Chondrocyte (in vitro differentiated cells): ENCODE data around the gene PRICKLE2. TPM values are rescaled to one million over a fixed set of nuclear protein-coding genes. Genes with fewer than 3 reads are reported as not detected.
A peak's percentile ranks its signal among the peaks of the same experiment; 100 is the strongest.

ENCODE experiments used
- DNase-seq: peaks from one replicate; pipeline ENCODE4 v3.0.0; 2021; ENCODE audit warnings: mixed read lengths, low spot score
- H3K27ac Mint-ChIP-seq: one replicate; pipeline ENCODE4 v1.8.0; 2021; ENCODE audit warnings: mild to moderate bottlenecking, moderate library complexity, mixed read lengths; ENCODE audit not compliant: unreplicated experiment
- H3K27me3 Mint-ChIP-seq: 2 replicates; pipeline ENCODE4 v1.8.0; 2021; ENCODE audit warnings: low read depth, mixed read lengths
- H3K36me3 Mint-ChIP-seq: 2 replicates; pipeline ENCODE4 v1.8.0; 2021; ENCODE audit warnings: low read depth, mixed read lengths
- H3K4me1 Mint-ChIP-seq: 2 replicates; pipeline ENCODE4 v1.8.0; 2021; ENCODE audit warnings: low read depth, mild to moderate bottlenecking, mixed read lengths
- H3K4me3 Mint-ChIP-seq: one replicate; pipeline ENCODE4 v1.8.0; 2021; ENCODE audit warnings: mild to moderate bottlenecking, moderate library complexity, mixed read lengths; ENCODE audit not compliant: unreplicated experiment
- H3K9me3 Mint-ChIP-seq: 2 replicates; pipeline ENCODE4 v1.8.0; 2021; ENCODE audit warnings: low read depth, mixed read lengths
- total RNA-seq: library from RNA; stranded (reverse); gene quantifications from 3 replicates; pipeline ENCODE4 v1.2.1, GENCODE V29; 2021
- TF ChIP-seq, protein P1 (sequence below): fragments of 200-600 bp; sonication (generic); IDR thresholded peaks from 2 replicates; pipeline ENCODE4 v1.5.0; 2021; ENCODE audit warnings: antibody characterized with exemption, mild to moderate bottlenecking, moderate library complexity

PRICKLE2 gene
- total RNA-seq, 1 donor from 2014 or later = 48.2 TPM

DNA sequence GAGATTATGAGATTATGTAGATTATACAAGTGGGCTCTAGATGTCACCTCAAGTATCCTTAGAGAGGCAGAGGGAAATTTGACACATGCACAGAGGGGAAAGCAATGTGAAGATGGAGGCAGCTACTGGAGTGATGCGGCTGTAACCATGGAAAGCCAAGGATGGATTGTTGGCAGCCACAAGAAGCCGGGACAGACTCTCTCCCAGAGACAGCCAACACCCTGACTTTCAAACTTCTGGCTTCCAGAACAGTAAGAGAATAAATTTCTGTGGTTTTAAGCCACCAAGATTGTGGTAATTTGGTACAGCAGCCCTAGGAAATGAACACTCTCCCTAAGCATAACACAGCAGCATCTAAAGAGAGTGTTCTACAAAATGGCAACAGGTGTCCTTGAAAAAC is 34.4 kb upstream of the PRICKLE2 start:
- TF ChIP-seq, protein P1, sequence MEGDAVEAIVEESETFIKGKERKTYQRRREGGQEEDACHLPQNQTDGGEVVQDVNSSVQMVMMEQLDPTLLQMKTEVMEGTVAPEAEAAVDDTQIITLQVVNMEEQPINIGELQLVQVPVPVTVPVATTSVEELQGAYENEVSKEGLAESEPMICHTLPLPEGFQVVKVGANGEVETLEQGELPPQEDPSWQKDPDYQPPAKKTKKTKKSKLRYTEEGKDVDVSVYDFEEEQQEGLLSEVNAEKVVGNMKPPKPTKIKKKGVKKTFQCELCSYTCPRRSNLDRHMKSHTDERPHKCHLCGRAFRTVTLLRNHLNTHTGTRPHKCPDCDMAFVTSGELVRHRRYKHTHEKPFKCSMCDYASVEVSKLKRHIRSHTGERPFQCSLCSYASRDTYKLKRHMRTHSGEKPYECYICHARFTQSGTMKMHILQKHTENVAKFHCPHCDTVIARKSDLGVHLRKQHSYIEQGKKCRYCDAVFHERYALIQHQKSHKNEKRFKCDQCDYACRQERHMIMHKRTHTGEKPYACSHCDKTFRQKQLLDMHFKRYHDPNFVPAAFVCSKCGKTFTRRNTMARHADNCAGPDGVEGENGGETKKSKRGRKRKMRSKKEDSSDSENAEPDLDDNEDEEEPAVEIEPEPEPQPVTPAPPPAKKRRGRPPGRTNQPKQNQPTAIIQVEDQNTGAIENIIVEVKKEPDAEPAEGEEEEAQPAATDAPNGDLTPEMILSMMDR = no peak
- Mint-ChIP-seq H3K9me3 (no peaks in the 10 kb centered on the region), H3K4me3 (no peak overlapping the region), H3K27ac (peak overlapping the region; percentile 58), H3K27me3 (no peaks in the 10 kb centered on the region), H3K4me1 (peaks cover 78% of the 10 kb centered on the region), H3K36me3 (peaks cover 9% of the 10 kb centered on the region)
- DNase-seq = no peak

DNA sequence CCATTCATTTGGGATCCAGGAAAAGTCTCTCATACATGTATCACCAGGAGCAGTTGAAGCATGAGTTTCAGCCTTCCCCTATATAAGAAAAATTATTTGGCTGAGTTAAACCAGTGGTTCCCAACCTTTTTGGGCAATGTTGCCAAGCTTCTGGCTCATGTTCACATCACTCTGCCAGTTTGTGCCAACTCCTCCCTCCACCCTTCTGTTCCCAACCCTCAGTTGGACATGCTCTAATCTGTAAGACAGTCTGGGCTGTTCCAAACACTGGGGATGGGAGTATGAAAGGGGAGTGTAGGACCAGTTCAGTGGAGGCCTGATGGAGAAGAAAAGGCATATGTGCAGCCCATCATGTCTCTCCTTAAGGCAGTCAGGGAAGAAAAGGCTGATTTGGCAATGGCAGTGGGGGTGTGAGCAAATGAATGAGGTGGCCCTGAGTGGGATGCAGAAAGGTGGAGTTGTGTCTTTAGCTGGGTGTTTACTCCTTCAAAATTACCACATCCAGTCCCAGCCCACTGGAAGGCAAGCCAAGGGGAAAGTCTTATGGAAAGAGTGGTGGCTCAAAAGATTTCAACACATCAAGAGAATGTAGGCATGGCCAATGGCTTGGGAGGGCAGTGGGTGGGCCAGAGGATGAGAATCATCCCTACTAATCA is 32.0 kb upstream of the PRICKLE2 start:
- H3K4me3 Mint-ChIP-seq = no peak overlapping the region
- no peaks in the 10 kb centered on the region for H3K27me3 Mint-ChIP-seq
- no peak for DNase-seq
- H3K9me3 Mint-ChIP-seq = no peaks in the 10 kb centered on the region
- H3K4me1 Mint-ChIP-seq = peaks cover 71% of the 10 kb centered on the region
- peaks cover 10% of the 10 kb centered on the region for H3K36me3 Mint-ChIP-seq
- H3K27ac Mint-ChIP-seq = no peak overlapping the region
- TF ChIP-seq, protein P1 = no peak

DNA sequence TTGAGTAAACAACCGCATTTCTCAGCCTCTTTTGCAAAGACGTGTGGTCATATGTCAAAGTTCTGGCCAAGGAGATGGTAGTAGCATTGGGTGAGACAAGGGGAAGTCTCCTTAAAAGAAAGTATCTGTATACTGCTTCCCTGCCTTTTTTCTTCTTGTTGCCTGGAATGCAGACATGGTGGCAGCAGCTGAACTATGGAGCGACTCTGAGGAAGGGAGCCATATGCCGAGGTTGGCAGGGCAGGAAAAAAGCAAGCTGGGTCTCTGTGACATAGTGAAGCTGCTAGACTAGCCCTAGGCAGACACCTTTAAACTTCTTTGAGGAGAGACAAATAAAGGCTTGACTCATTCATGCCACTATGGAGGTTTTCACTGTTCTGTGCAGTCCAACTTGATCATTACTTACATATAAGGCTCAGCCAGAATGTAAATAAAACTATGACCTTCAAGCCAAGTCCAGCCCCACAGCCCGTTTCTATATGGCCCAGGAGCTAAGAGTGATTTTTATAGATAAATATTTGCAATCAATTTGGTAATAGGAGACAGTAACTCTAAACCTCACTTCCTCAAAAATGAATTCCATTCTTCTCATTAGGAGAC is 30.6 kb upstream of the PRICKLE2 start:
- Mint-ChIP-seq H3K27ac (peak overlapping the region; percentile 4), H3K9me3 (no peaks in the 10 kb centered on the region), H3K4me1 (peaks cover 57% of the 10 kb centered on the region), H3K27me3 (no peaks in the 10 kb centered on the region), H3K4me3 (no peak overlapping the region), H3K36me3 (peaks cover 5% of the 10 kb centered on the region)
- DNase-seq = no peak
- TF ChIP-seq, protein P1 = no peak

DNA sequence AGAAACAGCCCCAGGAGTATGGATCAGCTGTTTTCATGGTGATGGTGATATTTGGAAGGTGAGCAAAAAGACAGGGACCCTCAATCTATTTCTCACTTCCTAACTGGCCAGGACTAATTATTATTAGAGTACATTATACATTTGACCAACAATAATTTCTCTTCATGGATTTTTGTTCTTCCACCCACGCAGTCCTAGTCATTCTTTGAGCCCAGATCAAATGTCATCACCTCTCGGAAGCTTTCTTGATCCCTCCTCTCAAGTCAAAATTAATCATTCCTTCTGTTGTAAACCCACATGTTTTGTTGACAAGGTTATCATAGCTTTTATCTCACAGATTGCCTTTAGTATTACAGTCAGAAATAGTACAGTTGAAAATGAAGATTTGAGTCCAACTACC is 29.2 kb upstream of the PRICKLE2 start:
- TF ChIP-seq, protein P1 = no peak
- DNase-seq = no peak
- no peaks in the 10 kb centered on the region for H3K27me3 Mint-ChIP-seq
- H3K27ac Mint-ChIP-seq = no peak overlapping the region
- H3K36me3 Mint-ChIP-seq = peaks cover 5% of the 10 kb centered on the region
- no peak overlapping the region for H3K4me3 Mint-ChIP-seq
- peaks cover 47% of the 10 kb centered on the region for H3K4me1 Mint-ChIP-seq
- H3K9me3 Mint-ChIP-seq = no peaks in the 10 kb centered on the region

DNA sequence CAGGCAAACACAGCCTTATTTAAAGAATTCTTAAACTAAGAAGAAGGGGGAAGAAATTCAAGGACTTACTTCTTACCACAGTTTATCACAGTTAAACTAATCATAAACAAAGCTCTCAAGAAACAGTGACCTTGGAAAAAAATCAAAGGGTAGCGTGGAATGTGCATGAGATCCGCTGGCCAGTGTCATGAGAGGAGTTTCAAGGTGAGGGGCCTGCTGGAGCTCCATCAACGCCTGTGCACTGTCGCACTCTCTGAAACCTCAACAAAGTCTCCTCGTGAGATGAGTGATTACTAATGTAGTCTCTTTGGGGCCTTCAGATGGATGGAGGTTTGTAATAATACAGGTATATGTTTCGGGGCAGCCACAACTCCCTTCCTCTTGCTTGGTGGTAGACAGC is 28.4 kb upstream of the PRICKLE2 start:
- TF ChIP-seq, protein P1 = no peak
- no peak overlapping the region for H3K4me3 Mint-ChIP-seq
- H3K27me3 Mint-ChIP-seq = no peaks in the 10 kb centered on the region
- H3K27ac Mint-ChIP-seq = no peak overlapping the region
- peaks cover 49% of the 10 kb centered on the region for H3K4me1 Mint-ChIP-seq
- H3K36me3 Mint-ChIP-seq = peaks cover 5% of the 10 kb centered on the region
- DNase-seq = no peak
- no peaks in the 10 kb centered on the region for H3K9me3 Mint-ChIP-seq
